Transverse colon (tissue), 4 donors: Measurements from ENCODE around the gene TIAL1. TPM values are rescaled to one million over a fixed set of nuclear protein-coding genes. Genes with fewer than 3 reads are reported as not detected.

ENCODE experiments used
- DNase-seq: peaks from one replicate; pipeline ENCODE4 v3.0.0-alpha.2; 2019
- H3K27ac ChIP-seq, 4 donors: fragments of 200-600 bp; sonication (generic); 2 replicates each; pipeline ENCODE4 v1.5.1; 2016 to 2018; ENCODE audit warnings: inconsistent platforms in 4 of 4
- H3K27me3 ChIP-seq: fragments of 200-600 bp; sonication (generic); 2 replicates; pipeline ENCODE4 v1.5.1; 2017; ENCODE audit warnings: inconsistent platforms
- H3K36me3 ChIP-seq, 4 donors: fragments of 200-600 bp; sonication (generic); 2 replicates each; pipeline ENCODE4 v1.5.1; 2017 to 2019; ENCODE audit warnings: inconsistent platforms in 4 of 4
- H3K4me1 ChIP-seq, 4 donors: fragments of 200-600 bp; sonication (generic); 2 replicates each; pipeline ENCODE4 v1.5.1; 2017 to 2020; ENCODE audit warnings: inconsistent platforms in 4 of 4
- H3K4me3 ChIP-seq, 4 donors: fragments of 200-600 bp; sonication (generic); 1 replicate in 1 of 4; 2 replicates in 3 of 4; pipeline versions ENCODE4 v1.5.1 to v1.6.1; 2017 to 2019; ENCODE audit warnings: inconsistent platforms in 4 of 4
- H3K9me3 ChIP-seq, 2 donors: fragments of 200-600 bp; sonication (generic); 2 replicates each; pipeline ENCODE4 v1.5.1; 2017 to 2019; ENCODE audit warnings: inconsistent platforms in 2 of 2
- CTCF ChIP-seq, 5 experiments: fragments of 200-600 bp in 3 of 5; fragments of 450-650 bp in 2 of 5; sonication (generic) in 3 of 5; IDR thresholded peaks; 1 replicate in 2 of 5; 2 replicates in 3 of 5; pipeline ENCODE4 v1.5.1; 2016 to 2017; ENCODE audit warnings: antibody characterized with exemption in 5 of 5, inconsistent platforms in 3 of 5, mild to moderate bottlenecking in 2 of 5, moderate library complexity in 1 of 5
- EP300 ChIP-seq: sonication (generic); formaldehyde crosslinking; IDR thresholded peaks from one replicate; pipeline ENCODE4 v1.6.1; 2017; ENCODE audit warnings: antibody characterized with exemption, low read depth
- POLR2A ChIP-seq: fragments of 450-650 bp; IDR thresholded peaks from one replicate; pipeline ENCODE4 v1.6.1; 2016; ENCODE audit warnings: antibody characterized with exemption, mild to moderate bottlenecking, moderate library complexity
- POLR2AphosphoS5 ChIP-seq, 3 donors: sonication (generic); formaldehyde crosslinking; IDR thresholded peaks; one replicate each; pipeline ENCODE4 v1.6.1; 2016; ENCODE audit warnings: antibody characterized with exemption in 3 of 3
- whole genome bisulfite sequencing, 2 donors: methylation state at CpG; one replicate each; pipeline ENCODE4 v1.1.5; 2018; ENCODE audit warnings: low coverage in 1 of 2; 5-methylcytosine and 5-hydroxymethylcytosine counted together
- in situ Hi-C, 4 donors: fragments of 200-750 bp; cut with MboI; loops; one replicate each; pipeline versions ENCODE4 v1.15.0 to v1.15.1; 2017; ENCODE audit warnings: low sequenced_read_pairs in 3 of 4, low pct_ligation_motif_present in 1 of 4, low pct_unique_long_range_greater_than_20kb in 1 of 4
- intact Hi-C: fragments of 100-400 bp; cut with DNase I; formaldehyde crosslinking; loops from one replicate; pipeline ENCODE4 v1.15.1; 2023; ENCODE audit warnings: low total_unique reads
- total RNA-seq, 4 donors: library from RNA; depleted of rRNA; stranded (reverse); fragments of >200 nt; gene quantifications; one replicate each; pipeline ENCODE4 v1.1.0, GENCODE V29; 2016

Gene TIAL1
- total RNA-seq, 4 donors from 2014 or later = 35.2 to 117 (median 66.7) TPM

- TF ChIP-seq POLR2A (no peak), CTCF (IDR thresholded peaks at IDR 0.05) (peak in 4 of 5 experiments; percentile 19 to 46 (median 36)), EP300 (no peak)
- in situ Hi-C loops (no loop called here), intact Hi-C loops (no loop called here)
- 53 to 63% methylated on average over 2 of the region's 2 CpGs for WGBS, 2 donors
- H3K27ac ChIP-seq = no peak overlapping the region
- DNase-seq = peak; percentile 37
- H3K9me3 ChIP-seq = no peaks in the 10 kb centered on the region
- H3K4me3 ChIP-seq = no peak overlapping the region
- peaks cover 2 to 5% (median 4%) of the 10 kb centered on the region in 4 donors for H3K4me1 ChIP-seq
- no peaks in the 10 kb centered on the region for H3K27me3 ChIP-seq
- H3K36me3 ChIP-seq = no peaks in the 10 kb centered on the region
Observed at GRCh38 chr10:119602241-119603095, 5.7 kb upstream of the TIAL1 start.

- Histone ChIP-seq H3K4me3 (no peak overlapping the region), H3K36me3 (no peaks in the 10 kb centered on the region), H3K4me1 (peaks cover 9 to 31% (median 28%) of the 10 kb centered on the region in 4 donors), H3K27ac (no peak overlapping the region), H3K27me3 (no peaks in the 10 kb centered on the region), H3K9me3 (no peaks in the 10 kb centered on the region)
- intact Hi-C loops (loop anchor here (10.0 kb wide), 1 partner anchor 54 kb away; the partner anchor contains the start of gene RGS10), in situ Hi-C loops (no loop called here)
- WGBS, 2 donors = 94 to 96% methylated on average over 7 of the region's 7 CpGs
- no peak for TF ChIP-seq POLR2AphosphoS5 (IDR thresholded peaks at IDR 0.05)
- no peak for DNase-seq
Observed at GRCh38 chr10:119598397-119598796, 1.6 kb upstream of the TIAL1 start.

GRCh38 chr10:119597405-119598186 lies 832 bp upstream of the TIAL1 start:
- Histone ChIP-seq H3K9me3 (no peaks in the 10 kb centered on the region), H3K27ac (peak overlapping the region; percentile 97 to 100 (median 99)), H3K4me3 (peak overlapping the region; percentile 11 to 95 (median 62)), H3K27me3 (no peaks in the 10 kb centered on the region), H3K36me3 (no peaks in the 10 kb centered on the region), H3K4me1 (peaks cover 10 to 39% (median 36%) of the 10 kb centered on the region in 4 donors)
- intact Hi-C loops = loop anchor here (10.0 kb wide), 1 partner anchor 53 kb away; the partner anchor contains the start of gene RGS10
- TF ChIP-seq CTCF (IDR thresholded peaks at IDR 0.05) = no peak
- no peak for TF ChIP-seq POLR2A
- DNase-seq = no peak
- 43 to 55% methylated on average over 16 to 21 of the region's 21 CpGs for WGBS, 2 donors
- in situ Hi-C loops = no loop called here

- no peaks in the 10 kb centered on the region for H3K27me3 ChIP-seq
- peak; percentile 47 for DNase-seq
- intact Hi-C loops = loop anchor here (10.0 kb wide), 1 partner anchor 51 kb away; the partner anchor contains the start of gene RGS10
Observed at GRCh38 chr10:119595676-119596515, 868 bp downstream of the TIAL1 start.

More at GRCh38 chr10:119595676-119596515, 868 bp downstream of the TIAL1 start:
- in situ Hi-C loops = no loop called here
- Histone ChIP-seq H3K36me3 (peaks cover 0 to 3% (median 0%) of the 10 kb centered on the region in 4 donors), H3K4me1 (peaks cover 18 to 56% (median 50%) of the 10 kb centered on the region in 4 donors), H3K9me3 (no peaks in the 10 kb centered on the region), H3K4me3 (peak overlapping the region; percentile 55 to 95 (median 80)), H3K27ac (peak overlapping the region; percentile 97 to 100 (median 99))
- TF ChIP-seq CTCF (IDR thresholded peaks at IDR 0.05) = no peak
- TF ChIP-seq EP300 = no peak
- no peak for TF ChIP-seq POLR2AphosphoS5 (IDR thresholded peaks at IDR 0.05)
- no peak for TF ChIP-seq POLR2A
- 0 to 4% methylated on average over 9 to 40 of the region's 50 CpGs for WGBS, 2 donors
